ENCODE data around the gene NMD3. TPM values are rescaled to one million over a fixed set of nuclear protein-coding genes. Genes with fewer than 3 reads are reported as not detected.

Gene NMD3
- polyA plus RNA-seq, 3 donors, result 16.8 to 30.0 (median 20.7) TPM

DNA sequence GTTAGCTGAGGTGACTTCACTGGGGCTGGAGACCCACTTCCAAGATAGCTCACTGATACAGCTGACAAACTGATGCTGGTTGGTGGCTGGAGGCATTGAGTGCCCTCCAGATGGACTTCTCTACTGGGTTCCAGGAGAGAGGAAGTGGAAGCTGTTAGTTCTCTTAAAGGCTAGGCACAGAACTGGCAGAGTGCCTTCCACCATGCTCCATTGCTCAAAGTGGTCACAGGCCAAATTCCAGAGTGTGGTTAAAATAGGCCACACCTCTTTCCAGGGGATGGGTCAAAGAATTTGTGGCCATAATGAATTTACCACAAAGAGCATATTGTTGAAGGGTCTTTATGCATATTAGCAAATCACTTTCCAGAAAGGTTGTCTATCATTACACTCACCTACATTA is 74.2 kb downstream of the NMD3 start:
- H3K4me2 ChIP-seq (replicated peaks; ENCODE audit: extremely low read depth, low read length, poor library complexity, severe bottlenecking), result no peak overlapping the region
- H3K36me3 Mint-ChIP-seq, result no peaks in the 10 kb centered on the region
- intact Hi-C loops (cut with micrococcal nuclease), result no loop called here
- H3K4me3 ChIP-seq (replicated peaks in 1 of 3; ENCODE audit: low read depth in 2 of 3, low read length in 3 of 3), result no peak overlapping the region
- no peaks in the 10 kb centered on the region for H3K27me3 ChIP-seq (ENCODE audit: control insufficient read depth in 2 of 2, insufficient read depth in 2 of 2, low read length in 2 of 2)
- H3K79me2 ChIP-seq (ENCODE audit: insufficient read depth, low read length), result no peaks in the 10 kb centered on the region
- H3K9me3 Mint-ChIP-seq, result peaks cover 8 to 27% (median 20%) of the 10 kb centered on the region in 7 donors
- H4K20me1 ChIP-seq (ENCODE audit: insufficient read depth, low read length), result no peaks in the 10 kb centered on the region
- H3K4me1 ChIP-seq (ENCODE audit: control insufficient read depth in 1 of 2, insufficient read depth in 2 of 2, low read length in 2 of 2), result no peaks in the 10 kb centered on the region
- no peaks in the 10 kb centered on the region for H3K4me1 Mint-ChIP-seq
- no peak for DNase-seq
- no peak overlapping the region for H3K9ac ChIP-seq (ENCODE audit: insufficient read depth, low read length, poor library complexity, severe bottlenecking)
- H3K27ac ChIP-seq (ENCODE audit: low read depth in 1 of 2, low read length in 2 of 2), result no peak overlapping the region
- peaks cover 0 to 2% (median 1%) of the 10 kb centered on the region in 3 donors for H3K27me3 Mint-ChIP-seq (ENCODE audit: low read depth in 3 of 3)
- no peak overlapping the region for H3K4me3 Mint-ChIP-seq
- no peaks in the 10 kb centered on the region for H3K36me3 ChIP-seq (replicated peaks in 1 of 2; ENCODE audit: control insufficient read depth in 1 of 2, insufficient read depth in 2 of 2, low read length in 2 of 2)
- TF ChIP-seq, protein P1, sequence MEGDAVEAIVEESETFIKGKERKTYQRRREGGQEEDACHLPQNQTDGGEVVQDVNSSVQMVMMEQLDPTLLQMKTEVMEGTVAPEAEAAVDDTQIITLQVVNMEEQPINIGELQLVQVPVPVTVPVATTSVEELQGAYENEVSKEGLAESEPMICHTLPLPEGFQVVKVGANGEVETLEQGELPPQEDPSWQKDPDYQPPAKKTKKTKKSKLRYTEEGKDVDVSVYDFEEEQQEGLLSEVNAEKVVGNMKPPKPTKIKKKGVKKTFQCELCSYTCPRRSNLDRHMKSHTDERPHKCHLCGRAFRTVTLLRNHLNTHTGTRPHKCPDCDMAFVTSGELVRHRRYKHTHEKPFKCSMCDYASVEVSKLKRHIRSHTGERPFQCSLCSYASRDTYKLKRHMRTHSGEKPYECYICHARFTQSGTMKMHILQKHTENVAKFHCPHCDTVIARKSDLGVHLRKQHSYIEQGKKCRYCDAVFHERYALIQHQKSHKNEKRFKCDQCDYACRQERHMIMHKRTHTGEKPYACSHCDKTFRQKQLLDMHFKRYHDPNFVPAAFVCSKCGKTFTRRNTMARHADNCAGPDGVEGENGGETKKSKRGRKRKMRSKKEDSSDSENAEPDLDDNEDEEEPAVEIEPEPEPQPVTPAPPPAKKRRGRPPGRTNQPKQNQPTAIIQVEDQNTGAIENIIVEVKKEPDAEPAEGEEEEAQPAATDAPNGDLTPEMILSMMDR (IDR thresholded peaks at IDR 0.05), result no peak
- no peak overlapping the region for H3K27ac Mint-ChIP-seq
- H3K9me3 ChIP-seq (replicated peaks in 1 of 2; ENCODE audit: control insufficient read depth in 1 of 2, insufficient read depth in 1 of 2, low read length in 2 of 2), result peaks cover 8 to 23% of the 10 kb centered on the region in 2 donors
- no peak overlapping the region for H2AFZ ChIP-seq (ENCODE audit: insufficient read depth, low read depth, low read length, poor library complexity, severe bottlenecking)

- H3K36me3 ChIP-seq (replicated peaks in 1 of 2; ENCODE audit: control insufficient read depth in 1 of 2, insufficient read depth in 2 of 2, low read length in 2 of 2), result no peaks in the 10 kb centered on the region
- Mint-ChIP-seq H3K27ac (no peak overlapping the region), H3K36me3 (no peaks in the 10 kb centered on the region), H3K27me3 (ENCODE audit: low read depth in 3 of 3) (peaks cover 0 to 2% (median 1%) of the 10 kb centered on the region in 3 donors), H3K4me1 (no peaks in the 10 kb centered on the region), H3K9me3 (peaks cover 8 to 27% (median 18%) of the 10 kb centered on the region in 7 donors), H3K4me3 (no peak overlapping the region)
- no peak overlapping the region for H3K9ac ChIP-seq (ENCODE audit: insufficient read depth, low read length, poor library complexity, severe bottlenecking)
- no peak overlapping the region for H3K4me2 ChIP-seq (replicated peaks; ENCODE audit: extremely low read depth, low read length, poor library complexity, severe bottlenecking)
- intact Hi-C loops (cut with micrococcal nuclease), result no loop called here
- peaks cover 8 to 23% of the 10 kb centered on the region in 2 donors for H3K9me3 ChIP-seq (replicated peaks in 1 of 2; ENCODE audit: control insufficient read depth in 1 of 2, insufficient read depth in 1 of 2, low read length in 2 of 2)
- no peak for DNase-seq
- no peaks in the 10 kb centered on the region for H3K4me1 ChIP-seq (ENCODE audit: control insufficient read depth in 1 of 2, insufficient read depth in 2 of 2, low read length in 2 of 2)
- H3K27ac ChIP-seq (ENCODE audit: low read depth in 1 of 2, low read length in 2 of 2), result no peak overlapping the region
- H3K79me2 ChIP-seq (ENCODE audit: insufficient read depth, low read length), result no peaks in the 10 kb centered on the region
- TF ChIP-seq, protein P1 (IDR thresholded peaks at IDR 0.05), result no peak
- no peaks in the 10 kb centered on the region for H4K20me1 ChIP-seq (ENCODE audit: insufficient read depth, low read length)
- no peak overlapping the region for H3K4me3 ChIP-seq (replicated peaks in 1 of 3; ENCODE audit: low read depth in 2 of 3, low read length in 3 of 3)
- no CpG with 5 or more reads among the region's 3 CpGs for WGBS (ENCODE audit: insufficient coverage)
- H3K27me3 ChIP-seq (ENCODE audit: control insufficient read depth in 2 of 2, insufficient read depth in 2 of 2, low read length in 2 of 2), result no peaks in the 10 kb centered on the region
- no peak overlapping the region for H2AFZ ChIP-seq (ENCODE audit: insufficient read depth, low read depth, low read length, poor library complexity, severe bottlenecking)
Observed at GRCh38 chr3:161296814-161297213, 75.7 kb downstream of the NMD3 start.

Small RNA genes within 50 kb of the gene (small RNA-seq; reads per million reads assigned to genes)
- not detected for gene AC108738.1 (ENCODE audit: insufficient read length, low read depth)

Other genes with a start within 250 kb of the NMD3 start
- gene B3GALNT1, start 116.0 kb upstream of the NMD3 start, polyA plus RNA-seq, result under 1 TPM; 0.09 to 0.41 (median 0.16) TPM
- gene SPTSSB, start 150.2 kb downstream of the NMD3 start, polyA plus RNA-seq, result not detected

Measured in CD14-positive monocyte (primary cell).